K562 (cell line): ENCODE measurements around the gene PTBP2. TPM values are rescaled to one million over a fixed set of nuclear protein-coding genes. Genes with fewer than 3 reads are reported as not detected.

Experiments
- ATAC-seq: fragments of 200-7000 bp; cut with Tn5 transposase; 3 replicates; pipeline ENCODE4 v1.9.1; 2020; ENCODE audit warnings: moderate library complexity
- BruUV-seq: library from RNA; stranded (reverse); fragments of 400-500 nt; replicated peaks from 2 replicates; lab custom pipeline; 2021; lab: Mats Ljungman, UMichigan
- CTCF ChIA-PET: fragments of 300-600 bp; formaldehyde crosslinking; extraction: SDS; loops from one replicate; lab custom pipeline; 2021; ENCODE audit warnings: low intra/inter-chr PET ratio; lab: Yijun Ruan, JAX
- POLR2A ChIA-PET: fragments of 300-600, 350-650 bp; sonication (Branson Sonifier 250); formaldehyde crosslinking; extraction: SDS; loops from one replicate; lab custom pipeline; 2021; ENCODE audit warnings: antibody characterized with exemption, inconsistent platforms; lab: Yijun Ruan, JAX
- DNase-seq, 4 experiments: peaks; one replicate each; pipeline versions ENCODE4 v3.0.0 to v3.0.0-alpha.2; 2011 to 2018; ENCODE audit warnings: low spot score in 3 of 4, mixed read lengths in 3 of 4; ENCODE audit errors: extremely low read depth in 1 of 4
- FAIRE-seq: peaks from 2 replicates; lab custom pipeline; 2011; peaks lifted over from hg19 to GRCh38; lab: Jason Lieb, UNC
- H2AFZ ChIP-seq: 2 replicates; pipeline ENCODE4 v1.6.0; 2011; ENCODE audit warnings: low read depth, low read length, control low read depth, inconsistent platforms
- H3K27ac ChIP-seq: fragments of 200-600 bp; 3 replicates; pipeline ENCODE4 v1.8.0; 2011; ENCODE audit warnings: low read depth, mild to moderate bottlenecking, control low read depth, inconsistent platforms, low read length, moderate library complexity, mixed read lengths; ENCODE audit errors: extremely low read depth
- H3K27me3 ChIP-seq, 2 experiments: fragments of 300-600 bp in 1 of 2; 2 replicates in 1 of 2; 3 replicates in 1 of 2; pipeline versions ENCODE4 v1.6.0 to v1.8.0; 2011; ENCODE audit warnings: inconsistent platforms in 2 of 2, low read length in 2 of 2, mild to moderate bottlenecking in 1 of 2, mixed read lengths in 1 of 2, moderate library complexity in 1 of 2; ENCODE audit not compliant: control insufficient read depth in 2 of 2, insufficient read depth in 2 of 2
- H3K36me3 ChIP-seq: fragments of 300-600 bp; 3 replicates; pipeline ENCODE4 v1.8.0; 2011; ENCODE audit warnings: mild to moderate bottlenecking, low read length, inconsistent platforms; ENCODE audit not compliant: control insufficient read depth, insufficient read depth
- H3K4me1 ChIP-seq, 2 experiments: fragments of 200-600 bp in 1 of 2; replicated peaks in 1 of 2; 2 replicates in 1 of 2; 3 replicates in 1 of 2; pipeline versions ENCODE4 v1.5.1 to v1.8.0; 2011; ENCODE audit warnings: inconsistent platforms in 2 of 2, low read length in 2 of 2, mild to moderate bottlenecking in 1 of 2, mixed read lengths in 1 of 2, moderate library complexity in 1 of 2; ENCODE audit not compliant: control insufficient read depth in 2 of 2, insufficient read depth in 2 of 2
- H3K4me2 ChIP-seq: 2 replicates; pipeline ENCODE4 v1.6.1; 2011; ENCODE audit warnings: low read length, control low read depth, inconsistent platforms, mixed read lengths; ENCODE audit not compliant: insufficient read depth
- H3K4me3 ChIP-seq: fragments of 200-600 bp; sonication (generic), shearing (Covaris generic); 2 replicates; pipeline ENCODE4 v1.5.1; 2016; ENCODE audit warnings: control low read depth, inconsistent platforms
- H3K79me2 ChIP-seq: fragments of 200-600 bp; 3 replicates; pipeline ENCODE4 v1.8.0; 2011; ENCODE audit warnings: low read length, inconsistent platforms; ENCODE audit not compliant: control insufficient read depth, insufficient read depth
- H3K9ac ChIP-seq, 2 experiments: 2 replicates each; pipeline versions ENCODE4 v1.6.0 to v1.6.1; 2011; ENCODE audit warnings: low read depth in 2 of 2, low read length in 2 of 2, control low read depth in 1 of 2, inconsistent platforms in 1 of 2, mild to moderate bottlenecking in 1 of 2, mixed read lengths in 1 of 2; ENCODE audit not compliant: insufficient read depth in 1 of 2
- H3K9me1 ChIP-seq: one replicate; pipeline ENCODE4 v1.6.0; 2011; ENCODE audit warnings: inconsistent platforms, mild to moderate bottlenecking, low read length, moderate library complexity; ENCODE audit not compliant: control insufficient read depth, insufficient read depth
- H3K9me3 ChIP-seq: replicated peaks from 2 replicates; pipeline ENCODE4 v1.5.1; 2011; ENCODE audit warnings: low read depth, low read length, inconsistent platforms; ENCODE audit not compliant: control insufficient read depth, insufficient read depth
- H4K20me1 ChIP-seq: replicated peaks from 2 replicates; pipeline ENCODE4 v1.6.1; 2011; ENCODE audit warnings: low read length, inconsistent platforms, mixed read lengths; ENCODE audit not compliant: control insufficient read depth, insufficient read depth
- BMI1 ChIP-seq: fragments of 150-350 bp; IDR thresholded peaks from 2 replicates; pipeline ENCODE4 v1.6.1; 2014; ENCODE audit warnings: low read length
- XRCC3 ChIP-seq: fragments of 450-650 bp; IDR thresholded peaks from 2 replicates; pipeline ENCODE4 v1.6.1; 2017; ENCODE audit warnings: mild to moderate bottlenecking, moderate library complexity
- ZNF354B ChIP-seq: fragments of 250-450 bp; sonication (Bioruptor Pico); IDR thresholded peaks from 2 replicates; pipeline ENCODE4 v1.4.0; 2020
- in situ Hi-C: fragments of 300-500 bp; cut with MboI; formaldehyde crosslinking; loops from 4 replicates; pipeline ENCODE4 v1.15.0; 2018; ENCODE audit warnings: inconsistent platforms, mixed read lengths
- intact Hi-C: fragments of 100-400 bp; cut with micrococcal nuclease; formaldehyde crosslinking; loops from 2 replicates; pipeline ENCODE4 v1.14.2; 2022
- polyA plus RNA-seq, 8 experiments: library from polyadenylated mRNA; depleted of rRNA in 4 of 8; stranded (reverse) in 5 of 8; unstranded in 3 of 8; fragments of >200 nt; fragmentation: Nextera tagmentation in 2 of 8; fragmentation: Illumina TruSeq in 1 of 8; extraction: Ambion mirVana in 2 of 8; extraction: Trizol in 1 of 8; gene quantifications; 2 replicates each; pipeline versions ENCODE4 v1.2.1 to v1.2.3, GENCODE V29; 2011 to 2014; ENCODE audit warnings: inconsistent platforms in 1 of 8, missing spikeins in 1 of 8
- total RNA-seq, 7 experiments: library from RNA; depleted of rRNA in 6 of 7; stranded (reverse); fragments of >200 nt in 6 of 7; fragmentation: Illumina TruSeq in 2 of 7; extraction: Trizol in 2 of 7; gene quantifications; 2 replicates each; pipeline versions ENCODE4 v1.2.1 to v1.2.3, GENCODE V29; 2011 to 2021; ENCODE audit warnings: low replicate concordance in 1 of 7
- TF ChIP-seq, protein P1 (sequence below): fragments of 450-650 bp; IDR thresholded peaks from 2 replicates; pipeline ENCODE4 v1.6.1; 2016; ENCODE audit warnings: mild to moderate bottlenecking, moderate library complexity

Gene PTBP2
- total and polyA plus RNA-seq, 9 of the 15 experiments (the other 6 are each of a cell fraction or from before 2014, with no cell fraction given), result 9.8 to 30.6 (median 19.0) TPM

DNA sequence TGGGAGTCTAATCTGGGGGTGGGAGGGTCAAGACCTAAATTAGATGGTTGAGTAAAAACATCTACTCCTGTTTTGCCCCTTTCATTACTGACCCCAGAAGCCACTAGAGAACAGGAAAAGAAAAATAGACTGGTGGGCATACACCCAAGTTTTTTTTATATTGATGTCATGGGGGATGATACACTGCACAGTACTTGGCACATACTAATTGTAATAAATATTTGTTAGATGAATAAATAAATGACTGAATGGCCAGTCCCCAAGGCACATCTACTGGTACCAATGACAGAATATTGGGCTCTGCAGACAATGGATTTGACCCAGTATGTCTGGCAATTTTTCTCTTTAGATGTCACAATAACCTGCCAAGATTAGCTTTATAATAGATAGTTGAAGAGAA, 36.8 kb upstream of the PTBP2 start:
- ATAC-seq (no peak), FAIRE-seq (no peak), DNase-seq (no peak)
- in situ Hi-C loops (no loop called here), intact Hi-C loops (no loop called here)
- Histone ChIP-seq H3K79me2 (no peaks in the 10 kb centered on the region), H3K27me3 (no peaks in the 10 kb centered on the region), H3K9me1 (no peaks in the 10 kb centered on the region), H3K4me2 (no peak overlapping the region), H3K36me3 (no peaks in the 10 kb centered on the region), H3K4me3 (no peak overlapping the region), H2AFZ (no peak overlapping the region), H3K27ac (no peak overlapping the region), H4K20me1 (no peaks in the 10 kb centered on the region), H3K4me1 (no peaks in the 10 kb centered on the region), H3K9ac (no peak overlapping the region), H3K9me3 (no peaks in the 10 kb centered on the region)
- TF ChIP-seq ZNF354B (CRISPR knock-in tag) (no peak), BMI1 (no peak), XRCC3 (no peak)
- TF ChIP-seq, protein P1, sequence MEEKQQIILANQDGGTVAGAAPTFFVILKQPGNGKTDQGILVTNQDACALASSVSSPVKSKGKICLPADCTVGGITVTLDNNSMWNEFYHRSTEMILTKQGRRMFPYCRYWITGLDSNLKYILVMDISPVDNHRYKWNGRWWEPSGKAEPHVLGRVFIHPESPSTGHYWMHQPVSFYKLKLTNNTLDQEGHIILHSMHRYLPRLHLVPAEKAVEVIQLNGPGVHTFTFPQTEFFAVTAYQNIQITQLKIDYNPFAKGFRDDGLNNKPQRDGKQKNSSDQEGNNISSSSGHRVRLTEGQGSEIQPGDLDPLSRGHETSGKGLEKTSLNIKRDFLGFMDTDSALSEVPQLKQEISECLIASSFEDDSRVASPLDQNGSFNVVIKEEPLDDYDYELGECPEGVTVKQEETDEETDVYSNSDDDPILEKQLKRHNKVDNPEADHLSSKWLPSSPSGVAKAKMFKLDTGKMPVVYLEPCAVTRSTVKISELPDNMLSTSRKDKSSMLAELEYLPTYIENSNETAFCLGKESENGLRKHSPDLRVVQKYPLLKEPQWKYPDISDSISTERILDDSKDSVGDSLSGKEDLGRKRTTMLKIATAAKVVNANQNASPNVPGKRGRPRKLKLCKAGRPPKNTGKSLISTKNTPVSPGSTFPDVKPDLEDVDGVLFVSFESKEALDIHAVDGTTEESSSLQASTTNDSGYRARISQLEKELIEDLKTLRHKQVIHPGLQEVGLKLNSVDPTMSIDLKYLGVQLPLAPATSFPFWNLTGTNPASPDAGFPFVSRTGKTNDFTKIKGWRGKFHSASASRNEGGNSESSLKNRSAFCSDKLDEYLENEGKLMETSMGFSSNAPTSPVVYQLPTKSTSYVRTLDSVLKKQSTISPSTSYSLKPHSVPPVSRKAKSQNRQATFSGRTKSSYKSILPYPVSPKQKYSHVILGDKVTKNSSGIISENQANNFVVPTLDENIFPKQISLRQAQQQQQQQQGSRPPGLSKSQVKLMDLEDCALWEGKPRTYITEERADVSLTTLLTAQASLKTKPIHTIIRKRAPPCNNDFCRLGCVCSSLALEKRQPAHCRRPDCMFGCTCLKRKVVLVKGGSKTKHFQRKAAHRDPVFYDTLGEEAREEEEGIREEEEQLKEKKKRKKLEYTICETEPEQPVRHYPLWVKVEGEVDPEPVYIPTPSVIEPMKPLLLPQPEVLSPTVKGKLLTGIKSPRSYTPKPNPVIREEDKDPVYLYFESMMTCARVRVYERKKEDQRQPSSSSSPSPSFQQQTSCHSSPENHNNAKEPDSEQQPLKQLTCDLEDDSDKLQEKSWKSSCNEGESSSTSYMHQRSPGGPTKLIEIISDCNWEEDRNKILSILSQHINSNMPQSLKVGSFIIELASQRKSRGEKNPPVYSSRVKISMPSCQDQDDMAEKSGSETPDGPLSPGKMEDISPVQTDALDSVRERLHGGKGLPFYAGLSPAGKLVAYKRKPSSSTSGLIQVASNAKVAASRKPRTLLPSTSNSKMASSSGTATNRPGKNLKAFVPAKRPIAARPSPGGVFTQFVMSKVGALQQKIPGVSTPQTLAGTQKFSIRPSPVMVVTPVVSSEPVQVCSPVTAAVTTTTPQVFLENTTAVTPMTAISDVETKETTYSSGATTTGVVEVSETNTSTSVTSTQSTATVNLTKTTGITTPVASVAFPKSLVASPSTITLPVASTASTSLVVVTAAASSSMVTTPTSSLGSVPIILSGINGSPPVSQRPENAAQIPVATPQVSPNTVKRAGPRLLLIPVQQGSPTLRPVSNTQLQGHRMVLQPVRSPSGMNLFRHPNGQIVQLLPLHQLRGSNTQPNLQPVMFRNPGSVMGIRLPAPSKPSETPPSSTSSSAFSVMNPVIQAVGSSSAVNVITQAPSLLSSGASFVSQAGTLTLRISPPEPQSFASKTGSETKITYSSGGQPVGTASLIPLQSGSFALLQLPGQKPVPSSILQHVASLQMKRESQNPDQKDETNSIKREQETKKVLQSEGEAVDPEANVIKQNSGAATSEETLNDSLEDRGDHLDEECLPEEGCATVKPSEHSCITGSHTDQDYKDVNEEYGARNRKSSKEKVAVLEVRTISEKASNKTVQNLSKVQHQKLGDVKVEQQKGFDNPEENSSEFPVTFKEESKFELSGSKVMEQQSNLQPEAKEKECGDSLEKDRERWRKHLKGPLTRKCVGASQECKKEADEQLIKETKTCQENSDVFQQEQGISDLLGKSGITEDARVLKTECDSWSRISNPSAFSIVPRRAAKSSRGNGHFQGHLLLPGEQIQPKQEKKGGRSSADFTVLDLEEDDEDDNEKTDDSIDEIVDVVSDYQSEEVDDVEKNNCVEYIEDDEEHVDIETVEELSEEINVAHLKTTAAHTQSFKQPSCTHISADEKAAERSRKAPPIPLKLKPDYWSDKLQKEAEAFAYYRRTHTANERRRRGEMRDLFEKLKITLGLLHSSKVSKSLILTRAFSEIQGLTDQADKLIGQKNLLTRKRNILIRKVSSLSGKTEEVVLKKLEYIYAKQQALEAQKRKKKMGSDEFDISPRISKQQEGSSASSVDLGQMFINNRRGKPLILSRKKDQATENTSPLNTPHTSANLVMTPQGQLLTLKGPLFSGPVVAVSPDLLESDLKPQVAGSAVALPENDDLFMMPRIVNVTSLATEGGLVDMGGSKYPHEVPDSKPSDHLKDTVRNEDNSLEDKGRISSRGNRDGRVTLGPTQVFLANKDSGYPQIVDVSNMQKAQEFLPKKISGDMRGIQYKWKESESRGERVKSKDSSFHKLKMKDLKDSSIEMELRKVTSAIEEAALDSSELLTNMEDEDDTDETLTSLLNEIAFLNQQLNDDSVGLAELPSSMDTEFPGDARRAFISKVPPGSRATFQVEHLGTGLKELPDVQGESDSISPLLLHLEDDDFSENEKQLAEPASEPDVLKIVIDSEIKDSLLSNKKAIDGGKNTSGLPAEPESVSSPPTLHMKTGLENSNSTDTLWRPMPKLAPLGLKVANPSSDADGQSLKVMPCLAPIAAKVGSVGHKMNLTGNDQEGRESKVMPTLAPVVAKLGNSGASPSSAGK, result no peak
- BruUV-seq, result no TSS peak
- ChIA-PET CTCF (no interaction called here), POLR2A (no interaction called here)
